SJCRH30 (cell line): ENCODE results near the gene CYGB. TPM values are rescaled to one million over a fixed set of nuclear protein-coding genes. Genes with fewer than 3 reads are reported as not detected.
"Not testable (repeated sequence)": the region's sequence is repeated elsewhere in the genome, so short reads cannot be mapped to it uniquely, and the experiment has no call there.

Source experiments
- DNase-seq, 2 experiments: peaks; one replicate each; pipeline ENCODE4 v3.0.0-alpha.2; 2015 to 2020
- H3K27ac ChIP-seq: fragments of 250-450 bp; sonication (Bioruptor Pico); 2 replicates; pipeline ENCODE4 v1.5.1; 2020; ENCODE audit warnings: mild to moderate bottlenecking, moderate library complexity
- H3K27me3 ChIP-seq: fragments of 250-450 bp; sonication (Bioruptor Pico); 2 replicates; pipeline ENCODE4 v1.5.1; 2020; ENCODE audit warnings: mild to moderate bottlenecking, moderate library complexity
- H3K36me3 ChIP-seq: fragments of 250-450 bp; sonication (Bioruptor Pico); 2 replicates; pipeline ENCODE4 v1.5.1; 2020; ENCODE audit warnings: mild to moderate bottlenecking, moderate library complexity
- H3K4me1 ChIP-seq: fragments of 250-450 bp; sonication (Bioruptor Pico); 2 replicates; pipeline ENCODE4 v1.5.1; 2020; ENCODE audit warnings: mild to moderate bottlenecking, moderate library complexity
- H3K4me3 ChIP-seq: fragments of 250-450 bp; sonication (Bioruptor Pico); 2 replicates; pipeline ENCODE4 v1.5.1; 2020; ENCODE audit warnings: mild to moderate bottlenecking, moderate library complexity
- H3K9me3 ChIP-seq: fragments of 250-450 bp; sonication (Bioruptor Pico); replicated peaks from 2 replicates; pipeline ENCODE4 v1.5.1; 2020; ENCODE audit warnings: mild to moderate bottlenecking, moderate library complexity
- total RNA-seq: library from RNA; depleted of rRNA; stranded (reverse); fragments of >200 nt; shearing (Covaris generic); gene quantifications from 2 replicates; pipeline ENCODE4 v1.2.3, GENCODE V29; 2014

The CYGB gene
- total RNA-seq, 1 experiment from 2014 or later = not detected

GRCh38 chr17:76561799-76562268, 24.3 kb upstream of the CYGB start:
- Histone ChIP-seq H3K27ac (no peak overlapping the region), H3K9me3 (no peaks in the 10 kb centered on the region), H3K4me1 (peaks cover 16% of the 10 kb centered on the region), H3K36me3 (peaks cover 74% of the 10 kb centered on the region), H3K27me3 (no peaks in the 10 kb centered on the region), H3K4me3 (no peak overlapping the region)
- no peak for DNase-seq

- Histone ChIP-seq H3K27ac (no peak overlapping the region), H3K36me3 (peaks cover 69% of the 10 kb centered on the region)
Observed at GRCh38 chr17:76561332-76561731, 23.8 kb upstream of the CYGB start.

GRCh38 chr17:76560877-76561221, 23.3 kb upstream of the CYGB start:
- H3K4me3 ChIP-seq = no peak overlapping the region
- H3K4me1 ChIP-seq = peaks cover 16% of the 10 kb centered on the region
- H3K36me3 ChIP-seq = peaks cover 65% of the 10 kb centered on the region
- no peaks in the 10 kb centered on the region for H3K27me3 ChIP-seq
- no peaks in the 10 kb centered on the region for H3K9me3 ChIP-seq
- H3K27ac ChIP-seq = no peak overlapping the region
- DNase-seq = no peak

More at GRCh38 chr17:76561332-76561731, 23.8 kb upstream of the CYGB start:
- Histone ChIP-seq H3K4me1 (peaks cover 16% of the 10 kb centered on the region), H3K4me3 (no peak overlapping the region), H3K27me3 (no peaks in the 10 kb centered on the region), H3K9me3 (no peaks in the 10 kb centered on the region)
- no peak for DNase-seq

- Histone ChIP-seq H3K4me1 (peaks cover 16% of the 10 kb centered on the region), H3K27ac (no peak overlapping the region), H3K4me3 (no peak overlapping the region), H3K27me3 (no peaks in the 10 kb centered on the region), H3K9me3 (no peaks in the 10 kb centered on the region), H3K36me3 (peaks cover 59% of the 10 kb centered on the region)
- no peak for DNase-seq
Observed at GRCh38 chr17:76560036-76560876, 22.7 kb upstream of the CYGB start.

GRCh38 chr17:76559460-76559859, 22.0 kb upstream of the CYGB start:
- DNase-seq, H3K4me3 ChIP-seq: not testable (repeated sequence)

GRCh38 chr17:76558198-76559095, 20.9 kb upstream of the CYGB start:
- Histone ChIP-seq H3K27ac (peak overlapping the region; percentile 82), H3K27me3 (no peaks in the 10 kb centered on the region), H3K4me3 (peak overlapping the region; percentile 87), H3K9me3 (no peaks in the 10 kb centered on the region), H3K36me3 (peaks cover 51% of the 10 kb centered on the region), H3K4me1 (peaks cover 16% of the 10 kb centered on the region)
- peak in 1 of 2 experiments; percentile 65 for DNase-seq

More at GRCh38 chr17:76559460-76559859, 22.0 kb upstream of the CYGB start:
- not testable (repeated sequence) for H3K9me3 ChIP-seq, H3K27ac ChIP-seq, H3K27me3 ChIP-seq
- Histone ChIP-seq H3K36me3 (peaks cover 54% of the 10 kb centered on the region), H3K4me1 (peaks cover 16% of the 10 kb centered on the region)

- H3K4me3 ChIP-seq = peak overlapping the region; percentile 87
- peaks cover 44% of the 10 kb centered on the region for H3K36me3 ChIP-seq
- H3K9me3 ChIP-seq = no peaks in the 10 kb centered on the region
- no peaks in the 10 kb centered on the region for H3K27me3 ChIP-seq
- peaks cover 16% of the 10 kb centered on the region for H3K4me1 ChIP-seq
- H3K27ac ChIP-seq = peak overlapping the region; percentile 82
- DNase-seq = peak; percentile 99 to 100
Observed at GRCh38 chr17:76557368-76558197, 20.1 kb upstream of the CYGB start.

- peak overlapping the region; percentile 82 for H3K27ac ChIP-seq
- peak overlapping the region; percentile 87 for H3K4me3 ChIP-seq
- H3K36me3 ChIP-seq = peaks cover 40% of the 10 kb centered on the region
- no peaks in the 10 kb centered on the region for H3K27me3 ChIP-seq
- DNase-seq = peak in 1 of 2 experiments; percentile 53
- no peaks in the 10 kb centered on the region for H3K9me3 ChIP-seq
- H3K4me1 ChIP-seq = peaks cover 16% of the 10 kb centered on the region
Observed at GRCh38 chr17:76556765-76557367, 19.4 kb upstream of the CYGB start.

- H3K4me3 ChIP-seq = no peak overlapping the region
- no peaks in the 10 kb centered on the region for H3K9me3 ChIP-seq
- no peak for DNase-seq
- peaks cover 12% of the 10 kb centered on the region for H3K4me1 ChIP-seq
- H3K27me3 ChIP-seq = no peaks in the 10 kb centered on the region
- H3K36me3 ChIP-seq = peaks cover 13% of the 10 kb centered on the region
- no peak overlapping the region for H3K27ac ChIP-seq
Observed at GRCh38 chr17:76554131-76554530, 16.6 kb upstream of the CYGB start.

- Histone ChIP-seq H3K27me3 (no peaks in the 10 kb centered on the region), H3K4me3 (no peak overlapping the region)
Observed at GRCh38 chr17:76553178-76553908, 15.8 kb upstream of the CYGB start.

GRCh38 chr17:76551685-76552084, 14.2 kb upstream of the CYGB start:
- Histone ChIP-seq H3K27ac (no peak overlapping the region), H3K36me3 (no peaks in the 10 kb centered on the region), H3K27me3 (no peaks in the 10 kb centered on the region), H3K9me3 (no peaks in the 10 kb centered on the region), H3K4me3 (no peak overlapping the region), H3K4me1 (peaks cover 12% of the 10 kb centered on the region)
- DNase-seq = no peak

More at GRCh38 chr17:76553178-76553908, 15.8 kb upstream of the CYGB start:
- DNase-seq = no peak
- peaks cover 5% of the 10 kb centered on the region for H3K36me3 ChIP-seq
- H3K27ac ChIP-seq = no peak overlapping the region
- peaks cover 6% of the 10 kb centered on the region; the same call in 1 of the 2 replicates for H3K4me1 ChIP-seq
- H3K9me3 ChIP-seq = no peaks in the 10 kb centered on the region

- no peak overlapping the region for H3K4me3 ChIP-seq
- no peaks in the 10 kb centered on the region for H3K27me3 ChIP-seq
- H3K9me3 ChIP-seq = no peaks in the 10 kb centered on the region
- H3K36me3 ChIP-seq = no peaks in the 10 kb centered on the region
- DNase-seq = no peak
- H3K4me1 ChIP-seq = peaks cover 19% of the 10 kb centered on the region
- H3K27ac ChIP-seq = no peak overlapping the region
Observed at GRCh38 chr17:76550712-76551615, 13.5 kb upstream of the CYGB start.
